Measurements from ENCODE around the gene MAD2L1BP. TPM values are rescaled to one million over a fixed set of nuclear protein-coding genes. Genes with fewer than 3 reads are reported as not detected.

Gene MAD2L1BP
- total and polyA plus RNA-seq, 2 of the 13 experiments (the other 11 are each of a cell fraction or from before 2014, with no cell fraction given), result 54.2 to 55.5 TPM

- TF ChIP-seq ZNF556 (CRISPR knock-in tag; IDR thresholded peaks at IDR 0.05; ENCODE audit: borderline replicate concordance) (peak; percentile 15; the same call in 1 of the 2 replicates), MED13 (CRISPR knock-in tag; IDR thresholded peaks at IDR 0.05) (no peak), MTERF4 (CRISPR knock-in tag; IDR thresholded peaks at IDR 0.05) (peak; percentile 90), ZEB1 (IDR thresholded peaks at IDR 0.05; ENCODE audit: insufficient replicate concordance, low read depth) (peak; percentile 3), CENPBD1 (CRISPR knock-in tag; IDR thresholded peaks at IDR 0.05; ENCODE audit: borderline replicate concordance, low read depth) (peak; percentile 87; the same call in 1 of the 2 replicates), BHLHE40 (IDR thresholded peaks at IDR 0.05; ENCODE audit: low read length) (peak; percentile 58; the same call in 1 of the 2 replicates), NR3C1 (CRISPR knock-in tag; IDR thresholded peaks at IDR 0.05) (no peak), CC2D1A (CRISPR knock-in tag; IDR thresholded peaks at IDR 0.05) (0 out of 2 replicates have a peak, but pooled peaks have one; percentile 61), ZNF720 (CRISPR knock-in tag; IDR thresholded peaks at IDR 0.05) (no peak), THAP9 (CRISPR knock-in tag; IDR thresholded peaks at IDR 0.05; ENCODE audit: borderline replicate concordance) (0 out of 2 replicates have a peak, but pooled peaks have one; percentile 26), SP4 (CRISPR knock-in tag; IDR thresholded peaks at IDR 0.05) (peak; percentile 38; the same call in 1 of the 2 replicates), HOXA7 (CRISPR knock-in tag; IDR thresholded peaks at IDR 0.05) (no peak), ZNF792 (CRISPR knock-in tag; IDR thresholded peaks at IDR 0.05) (peak; percentile 67; the same call in 1 of the 2 replicates), GATAD2A (CRISPR knock-in tag; IDR thresholded peaks at IDR 0.05) (peak; percentile 81; the same call in 1 of the 2 replicates), ZNF33B (CRISPR knock-in tag; IDR thresholded peaks at IDR 0.05) (0 out of 2 replicates have a peak, but pooled peaks have one; percentile 9), SRSF1 (optimal IDR thresholded peaks at IDR 0.05; ENCODE audit: low read depth, low read length) (peak; percentile 30), ZFP41 (CRISPR knock-in tag; IDR thresholded peaks at IDR 0.05; ENCODE audit: borderline replicate concordance) (no peak), FOXC1 (CRISPR knock-in tag; IDR thresholded peaks at IDR 0.05; ENCODE audit: borderline replicate concordance) (0 out of 2 replicates have a peak, but pooled peaks have one; percentile 76), ZSCAN20 (CRISPR knock-in tag; IDR thresholded peaks at IDR 0.05; ENCODE audit: borderline replicate concordance) (0 out of 2 replicates have a peak, but pooled peaks have one; percentile 36)
- TF ChIP-seq, protein P1, sequence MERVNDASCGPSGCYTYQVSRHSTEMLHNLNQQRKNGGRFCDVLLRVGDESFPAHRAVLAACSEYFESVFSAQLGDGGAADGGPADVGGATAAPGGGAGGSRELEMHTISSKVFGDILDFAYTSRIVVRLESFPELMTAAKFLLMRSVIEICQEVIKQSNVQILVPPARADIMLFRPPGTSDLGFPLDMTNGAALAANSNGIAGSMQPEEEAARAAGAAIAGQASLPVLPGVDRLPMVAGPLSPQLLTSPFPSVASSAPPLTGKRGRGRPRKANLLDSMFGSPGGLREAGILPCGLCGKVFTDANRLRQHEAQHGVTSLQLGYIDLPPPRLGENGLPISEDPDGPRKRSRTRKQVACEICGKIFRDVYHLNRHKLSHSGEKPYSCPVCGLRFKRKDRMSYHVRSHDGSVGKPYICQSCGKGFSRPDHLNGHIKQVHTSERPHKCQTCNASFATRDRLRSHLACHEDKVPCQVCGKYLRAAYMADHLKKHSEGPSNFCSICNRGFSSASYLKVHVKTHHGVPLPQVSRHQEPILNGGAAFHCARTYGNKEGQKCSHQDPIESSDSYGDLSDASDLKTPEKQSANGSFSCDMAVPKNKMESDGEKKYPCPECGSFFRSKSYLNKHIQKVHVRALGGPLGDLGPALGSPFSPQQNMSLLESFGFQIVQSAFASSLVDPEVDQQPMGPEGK (CRISPR knock-in tag; IDR thresholded peaks at IDR 0.05), result peak; percentile 76
- TF ChIP-seq, protein P2, sequence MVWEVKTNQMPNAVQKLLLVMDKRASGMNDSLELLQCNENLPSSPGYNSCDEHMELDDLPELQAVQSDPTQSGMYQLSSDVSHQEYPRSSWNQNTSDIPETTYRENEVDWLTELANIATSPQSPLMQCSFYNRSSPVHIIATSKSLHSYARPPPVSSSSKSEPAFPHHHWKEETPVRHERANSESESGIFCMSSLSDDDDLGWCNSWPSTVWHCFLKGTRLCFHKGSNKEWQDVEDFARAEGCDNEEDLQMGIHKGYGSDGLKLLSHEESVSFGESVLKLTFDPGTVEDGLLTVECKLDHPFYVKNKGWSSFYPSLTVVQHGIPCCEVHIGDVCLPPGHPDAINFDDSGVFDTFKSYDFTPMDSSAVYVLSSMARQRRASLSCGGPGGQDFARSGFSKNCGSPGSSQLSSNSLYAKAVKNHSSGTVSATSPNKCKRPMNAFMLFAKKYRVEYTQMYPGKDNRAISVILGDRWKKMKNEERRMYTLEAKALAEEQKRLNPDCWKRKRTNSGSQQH (CRISPR knock-in tag; IDR thresholded peaks at IDR 0.05; ENCODE audit: low read depth), result peak; percentile 78; the same call in 1 of the 2 replicates
Observed at GRCh38 chr6:43667245-43668150, 31.9 kb downstream of the MAD2L1BP start (continued).
